ENCODE measurements around the gene FAM3D.

FAM3D gene

GRCh38 chr3:58597770-58598310 is 68.7 kb downstream of the FAM3D start:
- in situ Hi-C loops (cut with MboI; ENCODE audit: low pct_unique_long_range_greater_than_20kb, low sequenced_read_pairs, unreplicated experiment): no loop called here
- TF ChIP-seq CTCF (IDR thresholded peaks at IDR 0.05; ENCODE audit: extremely low read depth, insufficient read depth, missing control alignments): no peak
- no peak for DNase-seq (ENCODE audit: low spot score)

GRCh38 chr3:58596834-58597518 is 69.6 kb downstream of the FAM3D start:
- no peak for TF ChIP-seq CTCF (IDR thresholded peaks at IDR 0.05; ENCODE audit: extremely low read depth, insufficient read depth, missing control alignments)
- in situ Hi-C loops (cut with MboI; ENCODE audit: low pct_unique_long_range_greater_than_20kb, low sequenced_read_pairs, unreplicated experiment): no loop called here
- DNase-seq (ENCODE audit: low spot score): no peak

- DNase-seq (ENCODE audit: low spot score): no peak
- no peak for TF ChIP-seq CTCF (IDR thresholded peaks at IDR 0.05; ENCODE audit: extremely low read depth, insufficient read depth, missing control alignments)
- in situ Hi-C loops (cut with MboI; ENCODE audit: low pct_unique_long_range_greater_than_20kb, low sequenced_read_pairs, unreplicated experiment): no loop called here
Observed at GRCh38 chr3:58594117-58594516, 72.5 kb downstream of the FAM3D start.

GRCh38 chr3:58591517-58592510 is 74.8 kb downstream of the FAM3D start:
- DNase-seq (ENCODE audit: low spot score): no peak
- no peak for TF ChIP-seq CTCF (IDR thresholded peaks at IDR 0.05; ENCODE audit: extremely low read depth, insufficient read depth, missing control alignments)
- in situ Hi-C loops (cut with MboI; ENCODE audit: low pct_unique_long_range_greater_than_20kb, low sequenced_read_pairs, unreplicated experiment): no loop called here

- peak; percentile 51 for DNase-seq (ENCODE audit: low spot score)
- in situ Hi-C loops (cut with MboI; ENCODE audit: low pct_unique_long_range_greater_than_20kb, low sequenced_read_pairs, unreplicated experiment): no loop called here
- no peak for TF ChIP-seq CTCF (IDR thresholded peaks at IDR 0.05; ENCODE audit: extremely low read depth, insufficient read depth, missing control alignments)
Observed at GRCh38 chr3:58588030-58588614, 78.5 kb downstream of the FAM3D start.

- no peak for DNase-seq (ENCODE audit: low spot score)
- in situ Hi-C loops (cut with MboI; ENCODE audit: low pct_unique_long_range_greater_than_20kb, low sequenced_read_pairs, unreplicated experiment): no loop called here
- TF ChIP-seq CTCF (IDR thresholded peaks at IDR 0.05; ENCODE audit: extremely low read depth, insufficient read depth, missing control alignments): no peak
Observed at GRCh38 chr3:58586776-58587192, 79.8 kb downstream of the FAM3D start.
